Common myeloid progenitor, CD34-positive (primary cell): ENCODE results near the gene TICRR. TPM values are rescaled to one million over a fixed set of nuclear protein-coding genes. Genes with fewer than 3 reads are reported as not detected.

ENCODE experiments used
- CTCF ChIA-PET: fragments of 350-600 bp; sonication (Branson Sonifier 250); formaldehyde crosslinking; loops from one replicate; lab custom pipeline; 2021; ENCODE audit warnings: antibody characterized with exemption; lab: Charles Lee
- POLR2A ChIA-PET: fragments of 350-600 bp; sonication (Branson Sonifier 250); formaldehyde crosslinking; loops from one replicate; lab custom pipeline; 2021; ENCODE audit warnings: antibody characterized with exemption; lab: Charles Lee
- DNase-seq, 3 donors: peaks; one replicate each; pipeline versions ENCODE4 v3.0.0 to v3.0.0-alpha.2; 2013
- H3K27ac ChIP-seq, 2 experiments: 1 replicate in 1 of 2; 2 replicates in 1 of 2; pipeline ENCODE4 v1.7.0; 2013; ENCODE audit warnings: inconsistent platforms in 2 of 2, low read length in 2 of 2, mild to moderate bottlenecking in 2 of 2, low read depth in 1 of 2, moderate library complexity in 1 of 2; ENCODE audit not compliant: severe bottlenecking in 2 of 2, insufficient read depth in 1 of 2, poor library complexity in 1 of 2
- H3K27me3 ChIP-seq, 5 experiments: replicated peaks in 2 of 5; 1 replicate in 3 of 5; 2 replicates in 2 of 5; pipeline versions ENCODE4 v1.6.1 to v1.7.0; 2013; ENCODE audit warnings: low read length in 4 of 5, mild to moderate bottlenecking in 2 of 5, moderate library complexity in 2 of 5, inconsistent platforms in 1 of 5; ENCODE audit not compliant: insufficient read depth in 5 of 5, control insufficient read depth in 4 of 5
- H3K36me3 ChIP-seq, 4 experiments: 1 replicate in 2 of 4; 2 replicates in 2 of 4; pipeline versions ENCODE4 v1.6.1 to v1.7.0; 2013; ENCODE audit warnings: low read length in 3 of 4, control low read depth in 1 of 4, mild to moderate bottlenecking in 1 of 4; ENCODE audit not compliant: control insufficient read depth in 4 of 4, insufficient read depth in 4 of 4
- H3K4me1 ChIP-seq, 4 experiments: 1 replicate in 3 of 4; 2 replicates in 1 of 4; pipeline versions ENCODE4 v1.6.1 to v1.7.1; 2013; ENCODE audit warnings: low read length in 3 of 4, mild to moderate bottlenecking in 3 of 4, control low read depth in 1 of 4, inconsistent platforms in 1 of 4, moderate library complexity in 1 of 4; ENCODE audit not compliant: control insufficient read depth in 4 of 4, insufficient read depth in 4 of 4; ENCODE audit errors: control extremely low read depth in 1 of 4
- H3K4me3 ChIP-seq, 7 experiments: 1 replicate in 4 of 7; 2 replicates in 3 of 7; pipeline versions ENCODE4 v1.5.1 to v1.7.0; 2013; ENCODE audit warnings: mild to moderate bottlenecking in 7 of 7, low read length in 6 of 7, moderate library complexity in 6 of 7, inconsistent platforms in 2 of 7, low read depth in 2 of 7, control low read depth in 1 of 7; ENCODE audit not compliant: insufficient read depth in 4 of 7, control insufficient read depth in 1 of 7; ENCODE audit errors: extremely low read depth in 1 of 7
- H3K9me3 ChIP-seq, 5 experiments: 1 replicate in 4 of 5; 2 replicates in 1 of 5; pipeline versions ENCODE4 v1.6.1 to v1.7.1; 2013; ENCODE audit warnings: low read length in 4 of 5, mild to moderate bottlenecking in 2 of 5, inconsistent platforms in 1 of 5, low read depth in 1 of 5, moderate library complexity in 1 of 5; ENCODE audit not compliant: control insufficient read depth in 4 of 5, insufficient read depth in 2 of 5; ENCODE audit errors: control extremely low read depth in 1 of 5
- WGBS: methylation state at CpG from one replicate; pipeline ENCODE4 v1.1.5; 2013; ENCODE audit not compliant: insufficient coverage; 5-methylcytosine and 5-hydroxymethylcytosine counted together
- polyA plus RNA-seq: library from polyadenylated mRNA; unstranded; fragments of 120-200 nt; gene quantifications from one replicate; pipeline ENCODE4 v1.2.1, GENCODE V29; 2013

Gene TICRR
- 3.0 TPM for polyA plus RNA-seq

- H3K4me3 ChIP-seq = peak within 1 kb of the TSS; percentile 75 to 97 (median 91)
- ChIA-PET CTCF (no interaction called here), POLR2A (no interaction called here)
- no peaks in the 10 kb centered on the region for H3K9me3 ChIP-seq
- WGBS = 0% methylated on average over 37 of the region's 37 CpGs
- H3K4me1 ChIP-seq = peaks cover 3 to 28% (median 18%) of the 10 kb centered on the region in 4 experiments
- H3K27ac ChIP-seq = peak within 1 kb of the TSS in 1 of 2 experiments; percentile 70
- no peaks in the 10 kb centered on the region for H3K27me3 ChIP-seq
- peaks cover 0 to 25% (median 2%) of the 10 kb centered on the region in 4 experiments for H3K36me3 ChIP-seq
- peak; percentile 99 to 100 (median 99) for DNase-seq
Measured at GRCh38 chr15:89575146-89575655, at the start of gene TICRR. TICRR (plus strand) TSS chr15:89575469; CDS start chr15:89575587, 118 bp downstream.

- Histone ChIP-seq H3K27me3 (peaks cover 0 to 9% (median 0%) of the 10 kb centered on the region in 5 experiments), H3K4me1 (no peaks in the 10 kb centered on the region), H3K9me3 (no peaks in the 10 kb centered on the region), H3K36me3 (no peaks in the 10 kb centered on the region), H3K4me3 (no peak overlapping the region), H3K27ac (no peak overlapping the region)
- CTCF ChIA-PET = no interaction called here
- 95% methylated on average over 6 of the region's 7 CpGs for WGBS
- POLR2A ChIA-PET = no interaction called here
- DNase-seq = no peak
Measured at GRCh38 chr15:89526181-89526580, 49.1 kb upstream of the TICRR start.

GRCh38 chr15:89526601-89527441 is 48.4 kb upstream of the TICRR start:
- CTCF ChIA-PET = no interaction called here
- no peaks in the 10 kb centered on the region for H3K9me3 ChIP-seq
- no peak for DNase-seq
- H3K4me3 ChIP-seq = no peak overlapping the region
- H3K27me3 ChIP-seq = peaks cover 0 to 9% (median 0%) of the 10 kb centered on the region in 5 experiments
- POLR2A ChIA-PET = no interaction called here
- H3K4me1 ChIP-seq = no peaks in the 10 kb centered on the region
- no peaks in the 10 kb centered on the region for H3K36me3 ChIP-seq
- H3K27ac ChIP-seq = no peak overlapping the region
- 92% methylated on average over 9 of the region's 10 CpGs for WGBS

GRCh38 chr15:89528757-89529352 is 46.4 kb upstream of the TICRR start:
- no peaks in the 10 kb centered on the region for H3K9me3 ChIP-seq
- H3K27me3 ChIP-seq = peaks cover 0 to 6% (median 0%) of the 10 kb centered on the region in 5 experiments
- POLR2A ChIA-PET = no interaction called here
- no peaks in the 10 kb centered on the region for H3K4me1 ChIP-seq
- no peak overlapping the region for H3K27ac ChIP-seq
- CTCF ChIA-PET = no interaction called here
- no peaks in the 10 kb centered on the region for H3K36me3 ChIP-seq
- 88% methylated on average over 4 of the region's 6 CpGs for WGBS
- DNase-seq = no peak
- no peak overlapping the region for H3K4me3 ChIP-seq

GRCh38 chr15:89530976-89531375 is 44.3 kb upstream of the TICRR start:
- Histone ChIP-seq H3K27ac (no peak overlapping the region), H3K36me3 (no peaks in the 10 kb centered on the region), H3K4me3 (no peak overlapping the region), H3K27me3 (peaks cover 0 to 2% (median 0%) of the 10 kb centered on the region in 5 experiments), H3K4me1 (no peaks in the 10 kb centered on the region), H3K9me3 (no peaks in the 10 kb centered on the region)
- no peak for DNase-seq
- 80% methylated on average over 5 of the region's 5 CpGs for WGBS
- CTCF ChIA-PET = no interaction called here
- POLR2A ChIA-PET = interaction anchor here (0.6 kb wide), 2 partner anchors 56 to 903 kb away, joined by 4 read pairs; no protein-coding TSS in a partner anchor

GRCh38 chr15:89531796-89532537 is 43.3 kb upstream of the TICRR start:
- Histone ChIP-seq H3K27me3 (no peaks in the 10 kb centered on the region), H3K9me3 (no peaks in the 10 kb centered on the region), H3K27ac (no peak overlapping the region), H3K4me1 (no peaks in the 10 kb centered on the region), H3K4me3 (no peak overlapping the region), H3K36me3 (no peaks in the 10 kb centered on the region)
- ChIA-PET POLR2A (no interaction called here), CTCF (no interaction called here)
- no peak for DNase-seq
- 93% methylated on average over 6 of the region's 6 CpGs for WGBS
